IMR-90 (cell line): ENCODE results near the gene EHBP1L1. TPM values are rescaled to one million over a fixed set of nuclear protein-coding genes. Genes with fewer than 3 reads are reported as not detected.

Source experiments
- ATAC-seq: fragments of 200-7000 bp; cut with Tn5 transposase; 2 replicates; pipeline ENCODE4 v1.9.1; 2020; ENCODE audit warnings: low read depth, mild to moderate bottlenecking, moderate library complexity
- BruUV-seq: library from RNA; stranded (reverse); fragments of 400-500 nt; replicated peaks from 2 replicates; lab custom pipeline; 2021; lab: Mats Ljungman, UMichigan
- CTCF ChIA-PET: fragments of 300-600 bp; formaldehyde crosslinking; extraction: SDS; loops from one replicate; lab custom pipeline; 2021; ENCODE audit warnings: antibody characterized with exemption; lab: Yijun Ruan, JAX
- POLR2A ChIA-PET: fragments of 300-600 bp; sonication (Branson Sonifier 250); formaldehyde crosslinking; loops from one replicate; lab custom pipeline; 2022; ENCODE audit warnings: antibody characterized with exemption; ENCODE audit not compliant: unreplicated experiment; lab: Charles Lee
- DNase-seq: peaks from one replicate; pipeline ENCODE4 v3.0.0; 2013
- H2AFZ ChIP-seq: replicated peaks from 2 replicates; pipeline ENCODE3; 2013; ENCODE audit warnings: low read length, mild to moderate bottlenecking; ENCODE audit not compliant: poor library complexity
- H2AK5ac ChIP-seq: 2 replicates; pipeline ENCODE4 v1.6.1; 2013; ENCODE audit warnings: low read depth, low read length, inconsistent platforms
- H2AK9ac ChIP-seq: replicated peaks from 2 replicates; pipeline ENCODE3; 2013; ENCODE audit warnings: mild to moderate bottlenecking, low read depth, low read length, moderate library complexity; ENCODE audit not compliant: poor library complexity
- H2BK120ac ChIP-seq: 2 replicates; pipeline ENCODE4 v1.6.1; 2013; ENCODE audit warnings: low read depth, low read length, inconsistent platforms
- H2BK15ac ChIP-seq: 3 replicates; pipeline ENCODE4 v1.6.1; 2013; ENCODE audit warnings: low read depth, low read length, inconsistent platforms
- H2BK20ac ChIP-seq: 2 replicates; pipeline ENCODE4 v1.6.1; 2013; ENCODE audit warnings: low read depth, mild to moderate bottlenecking, inconsistent platforms, low read length, moderate library complexity
- H2BK5ac ChIP-seq: 2 replicates; pipeline ENCODE4 v1.6.1; 2013; ENCODE audit warnings: mild to moderate bottlenecking, low read depth, low read length, inconsistent platforms; ENCODE audit not compliant: poor library complexity, severe bottlenecking
- H3K14ac ChIP-seq: replicated peaks from 2 replicates; pipeline ENCODE4 v1.6.1; 2013; ENCODE audit warnings: low read depth, low read length, inconsistent platforms
- H3K18ac ChIP-seq: 2 replicates; pipeline ENCODE4 v1.6.1; 2013; ENCODE audit warnings: low read depth, low read length, control low read depth
- H3K23ac ChIP-seq: 2 replicates; pipeline ENCODE4 v1.6.1; 2013; ENCODE audit warnings: low read depth, low read length, inconsistent platforms
- H3K27ac ChIP-seq: 2 replicates; pipeline ENCODE4 v1.5.1; 2013; ENCODE audit warnings: mild to moderate bottlenecking, control low read depth, low read length; ENCODE audit not compliant: insufficient read depth
- H3K27me3 ChIP-seq: 2 replicates; pipeline ENCODE4 v1.6.1; 2013; ENCODE audit warnings: low read length; ENCODE audit not compliant: control insufficient read depth, insufficient read depth
- H3K36me3 ChIP-seq: 2 replicates; pipeline ENCODE4 v1.6.1; 2013; ENCODE audit warnings: low read length, mixed read lengths; ENCODE audit not compliant: control insufficient read depth, insufficient read depth
- H3K4ac ChIP-seq: 2 replicates; pipeline ENCODE4 v1.6.1; 2013; ENCODE audit warnings: low read depth, low read length, inconsistent platforms
- H3K4me1 ChIP-seq: 2 replicates; pipeline ENCODE4 v1.6.1; 2013; ENCODE audit warnings: low read length, mixed read lengths; ENCODE audit not compliant: control insufficient read depth, insufficient read depth
- H3K4me2 ChIP-seq: 2 replicates; pipeline ENCODE4 v1.6.1; 2013; ENCODE audit warnings: low read depth, mild to moderate bottlenecking, control low read depth, low read length, moderate library complexity
- H3K4me3 ChIP-seq: 2 replicates; pipeline ENCODE4 v1.5.1; 2013; ENCODE audit warnings: low read depth, mild to moderate bottlenecking, control low read depth, low read length, moderate library complexity; ENCODE audit not compliant: insufficient read depth
- H3K56ac ChIP-seq: 2 replicates; pipeline ENCODE4 v1.6.1; 2013; ENCODE audit warnings: low read length, inconsistent platforms; ENCODE audit not compliant: insufficient read depth; ENCODE audit errors: extremely low read depth
- H3K79me1 ChIP-seq, 2 experiments: 2 replicates each; pipeline ENCODE4 v1.6.1; 2013; ENCODE audit warnings: low read length in 2 of 2, inconsistent platforms in 1 of 2, low read depth in 1 of 2
- H3K9ac ChIP-seq: 2 replicates; pipeline ENCODE4 v1.6.1; 2013; ENCODE audit warnings: low read depth, low read length, control low read depth
- H3K9me1 ChIP-seq: 2 replicates; pipeline ENCODE4 v1.6.1; 2013; ENCODE audit warnings: low read length, inconsistent platforms; ENCODE audit not compliant: insufficient read depth
- H3K9me3 ChIP-seq: 2 replicates; pipeline ENCODE4 v1.6.1; 2013; ENCODE audit warnings: low read length; ENCODE audit not compliant: control insufficient read depth, insufficient read depth
- H4K20me1 ChIP-seq: 2 replicates; pipeline ENCODE4 v1.6.1; 2013; ENCODE audit warnings: low read length, inconsistent platforms; ENCODE audit not compliant: insufficient read depth
- H4K5ac ChIP-seq: 2 replicates; pipeline ENCODE4 v1.6.1; 2013; ENCODE audit warnings: mild to moderate bottlenecking, low read depth, low read length, control low read depth
- H4K8ac ChIP-seq, 2 experiments: 2 replicates each; pipeline ENCODE4 v1.6.1; 2013; ENCODE audit warnings: low read depth in 2 of 2, low read length in 2 of 2, control low read depth in 1 of 2, inconsistent platforms in 1 of 2
- H4K91ac ChIP-seq: 2 replicates; pipeline ENCODE4 v1.6.1; 2013; ENCODE audit warnings: low read depth, low read length, inconsistent platforms; ENCODE audit not compliant: insufficient read depth
- MAZ ChIP-seq: IDR thresholded peaks from 2 replicates; pipeline ENCODE4 v1.6.1; 2012; ENCODE audit warnings: low read depth, mild to moderate bottlenecking, low read length, improper control_type of control experiment, moderate library complexity, borderline replicate concordance
- MXI1 ChIP-seq: IDR thresholded peaks from 2 replicates; pipeline ENCODE4 v1.6.1; 2012; ENCODE audit warnings: low read depth, mild to moderate bottlenecking, low read length, moderate library complexity, borderline replicate concordance
- POLR2A ChIP-seq: IDR thresholded peaks from 2 replicates; pipeline ENCODE4 v1.6.1; 2012; ENCODE audit warnings: mild to moderate bottlenecking, low read depth, low read length
- WGBS, 2 experiments: methylation state at CpG; one replicate each; pipeline versions ENCODE4 v1.1.5 to v1.1.7; 2013; ENCODE audit warnings: missing lambda C conversion rate in 2 of 2; ENCODE audit not compliant: insufficient read length in 1 of 2; ENCODE audit errors: extremely low coverage in 2 of 2; 5-methylcytosine and 5-hydroxymethylcytosine counted together
- dilution Hi-C: fragments of 300-500 bp; cut with HindIII; formaldehyde crosslinking; loops from one replicate; pipeline ENCODE4 v1.14.3; 2018; ENCODE audit warnings: low sequenced_read_pairs; ENCODE audit not compliant: unreplicated experiment
- in situ Hi-C: fragments of 300-500 bp; cut with MboI; formaldehyde crosslinking; loops from 3 replicates; pipeline ENCODE4 v1.14.3; 2019; ENCODE audit warnings: low sequenced_read_pairs, inconsistent platforms, mixed read lengths
- intact Hi-C: fragments of 100-400 bp; cut with micrococcal nuclease; formaldehyde crosslinking; loops from 2 replicates; pipeline ENCODE4 v1.10.0; 2022
- polyA plus RNA-seq, 3 experiments: library from polyadenylated mRNA; depleted of rRNA; stranded (reverse); fragments of >200 nt; gene quantifications; 2 replicates each; pipeline ENCODE4 v1.2.3, GENCODE V29; 2012; ENCODE audit warnings: low replicate concordance in 1 of 3
- total RNA-seq: library from RNA; depleted of rRNA; stranded (reverse); fragments of >200 nt; gene quantifications from 2 replicates; pipeline ENCODE4 v1.2.3, GENCODE V29; 2012

The EHBP1L1 gene
- total and polyA plus RNA-seq, 2 of the 4 experiments (the other 2 are of a cell fraction): 10.0 to 27.4 TPM

- peak overlapping the region; percentile 75 for H3K4ac ChIP-seq
- peak overlapping the region; percentile 16; the same call in 1 of the 2 replicates for H3K18ac ChIP-seq
- peak overlapping the region; percentile 81 for H3K23ac ChIP-seq
- H3K4me2 ChIP-seq: peak overlapping the region; percentile 69
- peak overlapping the region; percentile 86 for H2AFZ ChIP-seq
- dilution Hi-C loops (no loop called here), in situ Hi-C loops (no loop called here), intact Hi-C loops (loop anchor here (2.0 kb wide), 1 partner anchor 14 kb away; no protein-coding TSS in a partner anchor)
- TF ChIP-seq MAZ: no peak; the same call in 1 of the 2 replicates
- TF ChIP-seq POLR2A: peak; percentile 23; the same call in 1 of the 2 replicates
- TF ChIP-seq MXI1: no peak
- H3K27ac ChIP-seq: peak overlapping the region; percentile 72
- H2BK15ac ChIP-seq: peak overlapping the region; percentile 86; the same call in 2 of the 3 replicates
- no peak overlapping the region for H2BK20ac ChIP-seq
- DNase-seq (no peak), ATAC-seq (no peak)
- no peak overlapping the region; the same call in 1 of the 2 replicates for H4K5ac ChIP-seq
- ChIA-PET POLR2A (no interaction called here), CTCF (no interaction called here)
- H3K36me3 ChIP-seq: peaks cover 21% of the 10 kb centered on the region; the same call in 1 of the 2 replicates
- peak overlapping the region; percentile 99 for H2AK9ac ChIP-seq
- BruUV-seq: no TSS peak
- peak overlapping the region; percentile 69 for H2BK5ac ChIP-seq
- H3K4me3 ChIP-seq: peak overlapping the region; percentile 85
- H3K9me1 ChIP-seq: peaks cover 8% of the 10 kb centered on the region
- H4K8ac ChIP-seq: peak overlapping the region; percentile 74 to 76; a peak in 3 of 4 replicates
- peak overlapping the region; percentile 98 for H2AK5ac ChIP-seq
- peak overlapping the region; percentile 54 for H3K56ac ChIP-seq
- peak overlapping the region; percentile 38 for H3K9ac ChIP-seq
- peak overlapping the region; percentile 52 for H2BK120ac ChIP-seq
- peaks cover 33% of the 10 kb centered on the region for H3K4me1 ChIP-seq
- H4K20me1 ChIP-seq: peaks cover 31% of the 10 kb centered on the region
- peak overlapping the region; percentile 70 for H3K14ac ChIP-seq
- H3K27me3 ChIP-seq: no peaks in the 10 kb centered on the region
- H4K91ac ChIP-seq: peak overlapping the region; percentile 83
- peaks cover 24 to 63% of the 10 kb centered on the region in 2 experiments for H3K79me1 ChIP-seq
- WGBS, 2 experiments: 13% methylated on average over 13 of the region's 26 CpGs; no CpG with 5 or more reads in 1 of the 2 experiments
- no peaks in the 10 kb centered on the region for H3K9me3 ChIP-seq
Observed at GRCh38 chr11:65576232-65576866, 496 bp downstream of the EHBP1L1 start.
